Neural cell (in vitro differentiated cells): ENCODE measurements around the gene HS3ST3A1.

Source experiments
- EZH2 ChIP-seq: fragments of 200-600, 300-800 bp; shearing (Covaris generic), sonication (generic); IDR thresholded peaks from 2 replicates; pipeline ENCODE4 v1.6.1; 2014; ENCODE audit warnings: antibody characterized with exemption, low read length, borderline replicate concordance, mild to moderate bottlenecking; ENCODE audit not compliant: insufficient read depth, poor library complexity, severe bottlenecking
- MXI1 ChIP-seq: fragments of 450-650 bp; conservative IDR thresholded peaks from 2 replicates; pipeline ENCODE4 v1.6.1; 2014; ENCODE audit warnings: antibody characterized with exemption, mild to moderate bottlenecking; ENCODE audit not compliant: poor library complexity, severe bottlenecking
- SMC3 ChIP-seq: fragments of 450-650 bp; conservative IDR thresholded peaks from 2 replicates; pipeline ENCODE4 v1.6.1; 2014; ENCODE audit warnings: antibody characterized with exemption, mild to moderate bottlenecking, moderate library complexity; ENCODE audit not compliant: poor library complexity
- TAF1 ChIP-seq: IDR thresholded peaks from 2 replicates; pipeline ENCODE4 v1.6.1; 2012; ENCODE audit warnings: low read depth
- TF ChIP-seq, protein P1 (sequence below): fragments of 450-650 bp; IDR thresholded peaks from 2 replicates; pipeline ENCODE4 v1.5.1; 2014; ENCODE audit warnings: antibody characterized with exemption, mild to moderate bottlenecking, moderate library complexity; ENCODE audit not compliant: poor library complexity, severe bottlenecking
- TF ChIP-seq, protein P2 (sequence below): IDR thresholded peaks from 2 replicates; pipeline ENCODE4 v1.6.1; 2012; ENCODE audit warnings: borderline replicate concordance

DNA sequence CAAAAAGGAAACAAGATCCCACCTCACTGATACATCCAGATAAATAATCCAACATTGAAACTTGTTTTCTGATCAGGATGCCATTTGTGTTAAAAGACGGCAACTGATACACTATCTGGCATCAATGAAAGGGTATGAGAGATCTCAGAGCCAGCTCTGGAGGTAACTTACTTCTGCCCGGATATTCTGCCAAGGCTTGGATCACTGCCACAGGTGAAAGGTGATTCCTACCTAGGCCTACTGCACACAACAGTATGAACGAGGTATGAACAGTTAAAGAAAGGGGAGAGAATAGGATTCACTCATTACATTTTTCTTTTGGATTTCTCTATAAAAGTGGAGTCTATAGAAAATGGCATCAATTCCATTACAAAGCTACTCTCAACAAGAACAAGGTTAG, 136.1 kb downstream of the HS3ST3A1 start:
- TF ChIP-seq, protein P1, sequence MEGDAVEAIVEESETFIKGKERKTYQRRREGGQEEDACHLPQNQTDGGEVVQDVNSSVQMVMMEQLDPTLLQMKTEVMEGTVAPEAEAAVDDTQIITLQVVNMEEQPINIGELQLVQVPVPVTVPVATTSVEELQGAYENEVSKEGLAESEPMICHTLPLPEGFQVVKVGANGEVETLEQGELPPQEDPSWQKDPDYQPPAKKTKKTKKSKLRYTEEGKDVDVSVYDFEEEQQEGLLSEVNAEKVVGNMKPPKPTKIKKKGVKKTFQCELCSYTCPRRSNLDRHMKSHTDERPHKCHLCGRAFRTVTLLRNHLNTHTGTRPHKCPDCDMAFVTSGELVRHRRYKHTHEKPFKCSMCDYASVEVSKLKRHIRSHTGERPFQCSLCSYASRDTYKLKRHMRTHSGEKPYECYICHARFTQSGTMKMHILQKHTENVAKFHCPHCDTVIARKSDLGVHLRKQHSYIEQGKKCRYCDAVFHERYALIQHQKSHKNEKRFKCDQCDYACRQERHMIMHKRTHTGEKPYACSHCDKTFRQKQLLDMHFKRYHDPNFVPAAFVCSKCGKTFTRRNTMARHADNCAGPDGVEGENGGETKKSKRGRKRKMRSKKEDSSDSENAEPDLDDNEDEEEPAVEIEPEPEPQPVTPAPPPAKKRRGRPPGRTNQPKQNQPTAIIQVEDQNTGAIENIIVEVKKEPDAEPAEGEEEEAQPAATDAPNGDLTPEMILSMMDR, result no peak
- TF ChIP-seq, protein P2, sequence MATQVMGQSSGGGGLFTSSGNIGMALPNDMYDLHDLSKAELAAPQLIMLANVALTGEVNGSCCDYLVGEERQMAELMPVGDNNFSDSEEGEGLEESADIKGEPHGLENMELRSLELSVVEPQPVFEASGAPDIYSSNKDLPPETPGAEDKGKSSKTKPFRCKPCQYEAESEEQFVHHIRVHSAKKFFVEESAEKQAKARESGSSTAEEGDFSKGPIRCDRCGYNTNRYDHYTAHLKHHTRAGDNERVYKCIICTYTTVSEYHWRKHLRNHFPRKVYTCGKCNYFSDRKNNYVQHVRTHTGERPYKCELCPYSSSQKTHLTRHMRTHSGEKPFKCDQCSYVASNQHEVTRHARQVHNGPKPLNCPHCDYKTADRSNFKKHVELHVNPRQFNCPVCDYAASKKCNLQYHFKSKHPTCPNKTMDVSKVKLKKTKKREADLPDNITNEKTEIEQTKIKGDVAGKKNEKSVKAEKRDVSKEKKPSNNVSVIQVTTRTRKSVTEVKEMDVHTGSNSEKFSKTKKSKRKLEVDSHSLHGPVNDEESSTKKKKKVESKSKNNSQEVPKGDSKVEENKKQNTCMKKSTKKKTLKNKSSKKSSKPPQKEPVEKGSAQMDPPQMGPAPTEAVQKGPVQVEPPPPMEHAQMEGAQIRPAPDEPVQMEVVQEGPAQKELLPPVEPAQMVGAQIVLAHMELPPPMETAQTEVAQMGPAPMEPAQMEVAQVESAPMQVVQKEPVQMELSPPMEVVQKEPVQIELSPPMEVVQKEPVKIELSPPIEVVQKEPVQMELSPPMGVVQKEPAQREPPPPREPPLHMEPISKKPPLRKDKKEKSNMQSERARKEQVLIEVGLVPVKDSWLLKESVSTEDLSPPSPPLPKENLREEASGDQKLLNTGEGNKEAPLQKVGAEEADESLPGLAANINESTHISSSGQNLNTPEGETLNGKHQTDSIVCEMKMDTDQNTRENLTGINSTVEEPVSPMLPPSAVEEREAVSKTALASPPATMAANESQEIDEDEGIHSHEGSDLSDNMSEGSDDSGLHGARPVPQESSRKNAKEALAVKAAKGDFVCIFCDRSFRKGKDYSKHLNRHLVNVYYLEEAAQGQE, result no peak
- TF ChIP-seq EZH2 (no peak), MXI1 (no peak), TAF1 (no peak), SMC3 (no peak)
